HFF-Myc (cell line): ENCODE data around the gene ANKS1B.

ENCODE experiments used
- DNase-seq: peaks from one replicate; pipeline ENCODE4 v3.0.0-alpha.2; 2011; ENCODE audit warnings: low read depth; ENCODE audit errors: extremely low read depth
- H3K4me3 ChIP-seq: replicated peaks from 2 replicates; pipeline ENCODE4 v1.5.1; 2011; ENCODE audit warnings: low read depth, mild to moderate bottlenecking, control low read depth, low read length
- TF ChIP-seq, protein P1 (sequence below): IDR thresholded peaks from 2 replicates; pipeline ENCODE4 v1.5.1; 2012; ENCODE audit warnings: mild to moderate bottlenecking, low read depth, low read length, control low read depth; ENCODE audit errors: missing control alignments

The ANKS1B gene

DNA sequence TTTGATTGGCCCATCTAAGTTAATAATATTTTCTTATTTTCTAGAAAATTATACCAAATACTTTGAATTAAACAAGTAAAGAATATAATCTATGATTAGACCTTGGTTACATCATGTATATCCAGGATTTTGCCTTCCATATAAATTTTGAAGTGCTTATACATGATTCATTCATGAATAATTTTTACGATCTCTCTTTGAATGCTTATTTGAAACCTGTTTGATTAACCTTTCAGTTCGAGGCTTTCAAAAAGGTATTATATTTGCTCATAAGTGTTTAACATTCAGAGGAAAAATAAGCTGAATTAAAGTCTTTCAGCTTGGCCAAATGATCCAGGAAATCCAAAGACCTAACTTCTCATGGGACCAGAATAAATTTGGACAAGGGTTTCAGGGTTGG lies 832.4 kb downstream of the ANKS1B start:
- DNase-seq, result no peak
- TF ChIP-seq, protein P1, sequence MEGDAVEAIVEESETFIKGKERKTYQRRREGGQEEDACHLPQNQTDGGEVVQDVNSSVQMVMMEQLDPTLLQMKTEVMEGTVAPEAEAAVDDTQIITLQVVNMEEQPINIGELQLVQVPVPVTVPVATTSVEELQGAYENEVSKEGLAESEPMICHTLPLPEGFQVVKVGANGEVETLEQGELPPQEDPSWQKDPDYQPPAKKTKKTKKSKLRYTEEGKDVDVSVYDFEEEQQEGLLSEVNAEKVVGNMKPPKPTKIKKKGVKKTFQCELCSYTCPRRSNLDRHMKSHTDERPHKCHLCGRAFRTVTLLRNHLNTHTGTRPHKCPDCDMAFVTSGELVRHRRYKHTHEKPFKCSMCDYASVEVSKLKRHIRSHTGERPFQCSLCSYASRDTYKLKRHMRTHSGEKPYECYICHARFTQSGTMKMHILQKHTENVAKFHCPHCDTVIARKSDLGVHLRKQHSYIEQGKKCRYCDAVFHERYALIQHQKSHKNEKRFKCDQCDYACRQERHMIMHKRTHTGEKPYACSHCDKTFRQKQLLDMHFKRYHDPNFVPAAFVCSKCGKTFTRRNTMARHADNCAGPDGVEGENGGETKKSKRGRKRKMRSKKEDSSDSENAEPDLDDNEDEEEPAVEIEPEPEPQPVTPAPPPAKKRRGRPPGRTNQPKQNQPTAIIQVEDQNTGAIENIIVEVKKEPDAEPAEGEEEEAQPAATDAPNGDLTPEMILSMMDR, result no peak
- H3K4me3 ChIP-seq, result no peak overlapping the region

DNA sequence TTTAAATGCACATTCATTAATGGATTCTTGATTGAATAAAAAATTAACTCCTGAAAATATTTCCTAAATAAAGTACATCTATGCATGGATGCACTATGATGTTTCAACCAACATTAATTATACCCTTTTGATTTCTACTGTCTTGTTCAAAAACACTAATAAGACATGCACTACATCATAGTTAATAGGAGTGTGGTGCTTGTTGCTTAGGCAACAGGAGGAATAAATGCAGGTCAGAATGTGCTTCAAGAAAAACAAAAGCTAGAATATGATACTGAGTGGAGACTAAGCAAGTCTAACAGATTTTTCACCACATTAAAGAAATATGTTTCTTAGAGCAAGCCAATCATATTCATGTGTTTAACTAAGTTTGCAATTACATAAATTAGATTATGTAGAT lies 833.0 kb downstream of the ANKS1B start:
- no peak overlapping the region for H3K4me3 ChIP-seq
- TF ChIP-seq, protein P1, result no peak
- DNase-seq, result no peak

DNA sequence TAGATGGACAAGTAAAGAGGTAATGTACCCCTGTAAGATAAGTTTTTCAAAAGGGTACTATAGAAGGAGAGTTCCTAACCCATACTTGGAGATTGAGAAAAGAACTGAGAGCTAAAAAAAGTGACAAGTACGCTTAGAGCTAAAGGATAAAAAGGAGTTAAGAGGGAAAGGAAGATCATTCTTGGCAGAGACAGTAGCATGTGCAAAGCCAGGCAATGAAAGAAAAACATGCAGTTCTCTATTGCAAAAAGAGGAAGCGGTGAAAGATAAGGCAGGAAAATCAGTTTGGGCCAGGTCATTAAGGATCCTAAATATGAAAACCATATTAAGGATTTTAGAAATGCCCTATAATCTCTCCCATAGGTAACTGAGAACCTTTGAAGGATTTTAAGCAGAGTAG lies 837.6 kb downstream of the ANKS1B start:
- no peak for DNase-seq
- TF ChIP-seq, protein P1, result no peak
- no peak overlapping the region for H3K4me3 ChIP-seq

DNA sequence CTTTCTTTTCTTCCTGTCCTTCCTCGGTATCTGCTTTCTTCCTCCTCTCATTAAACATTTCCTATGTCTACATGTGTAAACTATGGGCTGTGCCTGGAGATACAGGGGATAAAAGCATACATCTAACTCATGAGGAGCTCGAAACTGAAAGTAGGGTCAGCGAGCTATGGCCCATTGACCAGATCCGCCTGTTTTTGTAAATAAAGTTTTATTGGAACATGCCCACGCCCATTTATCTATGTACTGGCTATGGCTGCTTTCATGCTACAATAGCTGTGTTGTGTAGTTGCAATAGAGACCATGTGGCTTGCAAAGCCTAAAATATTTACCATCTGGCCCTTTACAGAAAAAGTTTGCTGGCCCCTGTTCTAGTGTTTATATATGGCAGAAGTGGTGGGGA lies 838.0 kb downstream of the ANKS1B start:
- TF ChIP-seq, protein P1, result no peak
- no peak overlapping the region for H3K4me3 ChIP-seq
- no peak for DNase-seq

DNA sequence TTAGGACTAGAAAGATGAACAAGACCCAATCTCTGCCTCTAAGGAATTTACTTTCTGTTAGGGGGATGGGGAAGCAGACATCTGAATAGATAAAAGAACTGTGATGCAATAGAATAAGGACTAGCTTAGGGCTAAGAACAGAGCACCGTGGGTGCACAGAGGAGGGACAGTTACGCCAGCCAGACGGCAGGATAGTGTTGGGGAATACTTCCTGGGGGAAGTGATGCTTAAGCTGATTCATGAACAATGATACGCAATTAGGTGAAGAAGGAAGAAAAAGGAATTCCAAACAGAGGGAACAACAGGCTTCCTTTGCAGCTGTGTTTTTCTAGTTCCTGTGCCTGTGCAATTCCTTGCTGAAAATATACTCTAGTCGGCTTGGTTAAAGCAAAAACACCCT lies 838.6 kb downstream of the ANKS1B start:
- no peak overlapping the region for H3K4me3 ChIP-seq
- no peak for DNase-seq
- TF ChIP-seq, protein P1, result no peak

DNA sequence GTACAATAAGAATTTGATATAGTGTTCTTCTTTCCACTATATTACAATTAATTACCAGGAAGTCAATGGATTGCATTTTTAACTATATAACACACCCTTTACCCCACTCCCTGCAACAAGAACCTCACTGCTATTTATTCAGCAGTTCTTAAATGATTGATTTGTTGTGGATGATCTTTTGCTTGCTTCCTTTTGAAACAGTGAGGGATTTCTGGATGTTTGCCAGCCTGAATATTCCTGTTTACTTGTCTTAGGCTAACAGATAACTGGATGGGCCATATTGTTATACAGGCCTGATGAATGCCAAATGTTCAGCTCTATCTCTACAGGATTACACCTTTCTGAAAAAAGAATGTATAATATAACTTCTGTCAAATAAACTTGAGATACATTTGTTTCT lies 842.1 kb downstream of the ANKS1B start:
- no peak for DNase-seq

More for the DNA sequence above, 842.1 kb downstream of the ANKS1B start:
- TF ChIP-seq, protein P1, result no peak
- no peak overlapping the region for H3K4me3 ChIP-seq
